T1000 (cell line): Measurements from ENCODE around the gene ADAMTS7.
A peak's percentile ranks its signal among the peaks of the same experiment; 100 is the strongest.
"Not testable (repeated sequence)": the region's sequence is repeated elsewhere in the genome, so short reads cannot be mapped to it uniquely, and the experiment has no call there.

ENCODE experiments used
- DNase-seq: peaks from one replicate; lab custom pipeline; 2025; ENCODE audit warnings: mixed read lengths; lab: John Stamatoyannopoulos, UW

ADAMTS7 gene

DNA sequence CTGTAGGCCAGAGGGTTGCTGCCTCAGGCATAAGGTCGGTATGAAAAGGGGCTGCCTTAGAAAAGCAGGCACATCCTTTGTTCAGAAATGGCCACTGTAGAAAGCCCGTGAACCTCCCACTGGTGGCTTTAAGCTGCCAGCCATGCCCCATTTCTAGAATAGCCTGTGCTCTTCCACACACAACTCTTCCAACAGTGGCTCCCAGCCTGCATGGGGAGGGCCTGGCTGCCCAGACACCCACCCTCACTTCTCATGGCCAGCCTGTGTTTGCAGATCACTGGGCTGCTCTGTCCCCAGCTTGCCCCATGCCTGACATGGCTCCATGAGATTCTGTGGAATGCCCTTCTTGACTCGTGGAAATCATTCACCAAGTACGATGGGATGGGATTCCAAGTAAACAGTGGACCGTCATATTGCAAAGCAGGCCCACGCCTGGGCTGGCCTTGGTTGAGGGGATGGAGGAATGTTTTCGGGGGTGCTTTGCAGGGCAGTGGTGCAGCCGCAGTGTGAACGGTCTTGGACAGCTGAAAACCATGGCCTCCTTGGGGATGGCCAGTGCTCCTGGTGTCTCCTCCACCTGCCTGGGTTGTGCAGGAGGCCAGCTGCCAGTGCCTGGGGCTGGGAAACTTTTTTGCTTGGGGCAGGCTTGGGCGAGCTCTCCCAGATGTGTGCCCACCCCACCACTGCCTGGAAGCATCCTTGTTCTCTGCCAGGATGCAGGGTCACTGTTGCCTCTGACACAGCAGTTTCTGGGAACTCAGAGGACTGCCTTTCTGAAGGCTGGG, 57.3 kb downstream of the ADAMTS7 start:
- DNase-seq: not testable (repeated sequence)

DNA sequence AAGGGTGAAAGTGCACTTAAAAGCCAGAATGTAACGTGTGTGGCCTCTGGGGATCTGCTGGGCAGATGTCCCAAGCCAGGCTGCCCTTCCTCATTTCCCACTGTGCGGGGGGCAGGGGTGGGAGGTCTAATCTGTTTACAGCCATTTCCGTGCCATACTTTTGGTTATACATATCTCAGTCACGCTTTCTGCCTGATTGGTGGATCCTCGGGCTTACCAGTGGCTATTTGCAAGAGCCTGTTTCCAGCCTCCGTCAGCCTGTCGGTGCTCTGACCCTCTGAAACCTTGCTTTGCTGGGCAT, 58.0 kb downstream of the ADAMTS7 start:
- DNase-seq: not testable (repeated sequence)

DNA sequence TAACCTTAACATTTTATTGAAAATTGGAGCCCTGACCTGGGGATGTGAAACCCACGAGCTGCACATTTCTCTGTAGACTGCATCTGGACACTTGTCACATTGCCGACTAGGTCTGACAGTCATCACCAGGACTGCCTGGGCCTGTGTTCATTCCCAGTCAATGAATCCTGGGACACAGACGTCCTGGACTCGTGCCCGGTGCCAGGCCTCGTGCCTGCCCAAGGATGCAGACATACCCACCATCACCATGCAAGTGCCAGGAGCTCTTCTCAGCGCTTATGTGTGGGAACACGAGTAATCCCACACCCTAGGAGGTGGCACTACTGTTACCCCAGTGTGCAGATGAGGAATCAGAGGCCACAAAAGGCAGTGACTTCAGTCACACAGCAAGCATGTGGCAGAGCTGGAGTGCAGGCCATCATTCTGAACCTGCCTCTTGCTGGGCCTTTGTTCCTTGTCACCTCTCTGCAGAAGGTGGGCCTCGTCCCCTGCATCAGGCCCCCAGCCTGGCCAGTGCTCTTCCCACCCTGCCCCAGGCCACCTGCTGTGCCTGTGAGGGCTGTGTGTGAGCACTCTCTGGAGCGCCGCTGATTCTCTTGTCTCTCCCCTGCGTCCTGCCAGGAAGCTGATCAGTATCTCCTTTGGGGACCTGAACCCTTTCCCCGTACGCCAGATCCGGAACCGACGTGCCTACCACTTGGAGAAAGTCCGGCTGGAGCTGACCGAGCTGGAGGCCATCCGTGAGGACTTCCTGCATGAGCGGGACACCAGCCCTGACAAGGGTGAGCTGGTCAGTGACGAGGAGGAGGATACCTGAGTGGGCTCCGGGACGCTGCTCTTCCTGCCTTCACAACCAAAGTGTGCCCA, 58.5 kb downstream of the ADAMTS7 start:
- DNase-seq: no peak

DNA sequence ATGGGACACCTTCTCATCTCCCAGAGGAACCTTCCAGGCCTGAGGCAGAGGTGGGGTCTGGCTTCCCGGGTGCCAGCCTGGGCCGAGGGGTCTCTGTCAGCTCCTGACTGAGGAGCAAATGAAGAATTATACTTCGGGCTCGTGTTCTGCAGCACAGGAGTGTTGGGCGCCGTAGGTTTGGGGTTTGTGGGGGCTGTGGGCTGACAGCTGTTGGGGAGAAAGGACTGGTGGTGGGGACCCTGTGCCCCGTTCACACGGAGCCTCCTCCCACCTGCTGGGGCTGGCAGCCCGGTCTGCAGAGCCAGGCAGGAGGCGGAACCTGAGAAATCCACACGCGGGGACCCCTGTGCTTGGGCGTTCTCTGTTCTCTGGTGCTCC, 59.7 kb downstream of the ADAMTS7 start:
- DNase-seq: no peak

DNA sequence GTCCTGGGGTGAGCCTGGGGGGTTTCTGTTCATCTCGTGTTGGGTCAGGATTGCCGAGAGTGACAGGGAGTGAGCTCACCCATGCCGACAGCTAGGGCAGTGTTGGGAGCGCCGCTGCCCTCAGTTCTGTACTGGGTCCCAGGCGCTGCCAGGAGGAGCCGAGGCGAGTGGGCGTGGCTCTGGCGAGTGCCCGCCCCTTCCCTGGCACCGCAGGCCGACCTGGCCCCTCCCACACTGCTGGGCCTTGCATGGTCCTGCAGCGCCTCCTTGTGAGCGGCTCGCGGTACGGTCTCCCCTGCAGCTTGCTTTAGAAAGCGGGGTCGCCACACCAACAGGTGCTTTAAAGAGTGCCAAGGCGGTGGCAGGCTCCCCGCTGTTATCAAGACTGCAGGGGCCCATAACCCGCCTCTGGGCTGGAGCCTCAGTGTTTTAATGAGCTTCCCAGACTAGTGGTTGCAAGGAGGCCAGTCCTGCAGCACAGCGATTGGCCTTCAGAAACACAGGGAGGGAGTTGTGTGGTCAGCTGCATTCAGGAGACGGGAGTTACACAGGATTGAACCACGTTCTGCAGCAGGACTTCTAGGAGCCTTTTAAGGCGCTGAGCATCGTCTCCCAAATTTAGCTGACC, 60.2 kb downstream of the ADAMTS7 start:
- peak; percentile 78 for DNase-seq

DNA sequence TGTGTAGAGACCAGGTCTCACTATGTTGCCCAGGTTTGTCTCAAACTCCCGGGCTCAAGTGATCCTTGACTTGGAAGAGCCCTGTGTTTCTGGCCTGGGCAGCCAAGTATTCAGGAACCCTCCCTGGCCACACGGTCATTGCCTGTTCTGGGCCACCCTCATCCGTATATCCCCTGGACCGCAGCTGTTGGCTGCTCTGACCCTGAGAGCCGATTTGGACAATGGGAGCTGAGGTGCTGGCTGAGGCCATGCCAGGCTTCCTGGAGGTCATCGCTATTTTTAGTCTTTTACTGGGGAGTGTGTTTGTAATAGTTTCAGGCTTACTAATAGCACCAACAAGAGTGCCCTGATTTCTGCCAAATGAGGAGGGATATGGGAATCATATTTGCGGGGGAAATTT, 60.7 kb downstream of the ADAMTS7 start:
- no peak for DNase-seq

DNA sequence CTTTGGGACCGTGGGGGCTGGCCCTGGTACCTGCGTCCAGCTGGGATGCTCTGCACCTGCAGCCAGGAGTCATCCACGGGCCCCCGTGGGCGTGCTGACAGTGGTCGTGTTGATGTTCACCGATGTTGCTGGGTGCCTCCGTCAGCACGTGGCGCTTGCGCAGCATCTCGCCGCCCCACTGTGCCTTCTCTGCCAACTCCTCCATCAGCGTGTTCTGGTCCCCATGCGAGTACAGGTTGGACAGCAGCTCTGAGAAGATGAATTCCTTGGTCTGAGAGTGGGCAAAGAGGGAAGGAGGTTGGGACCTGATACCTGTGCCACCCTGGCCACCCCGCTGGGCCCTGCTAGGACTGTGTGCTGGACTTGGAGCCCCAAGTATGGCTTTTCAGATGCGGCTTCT, 61.4 kb downstream of the ADAMTS7 start:
- no peak for DNase-seq

DNA sequence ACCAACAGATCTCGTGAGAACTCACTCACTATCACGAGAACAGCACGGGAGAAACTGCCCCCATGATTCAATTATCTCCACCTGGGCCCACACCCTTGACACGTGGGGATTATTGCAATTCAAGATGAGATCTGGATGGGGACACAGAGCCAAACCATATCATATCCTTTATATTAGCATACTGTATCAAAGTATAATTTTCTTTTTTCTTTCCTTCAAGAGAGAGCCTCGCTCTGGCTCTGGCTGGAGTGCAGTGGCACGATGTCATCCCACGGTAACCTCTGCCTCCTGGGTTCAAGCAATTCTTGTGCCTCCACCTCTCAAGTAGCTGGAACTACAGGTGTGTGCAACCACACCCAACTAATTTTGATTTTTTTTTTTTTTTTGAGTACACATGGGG, 63.4 kb downstream of the ADAMTS7 start:
- DNase-seq: not testable (repeated sequence)

DNA sequence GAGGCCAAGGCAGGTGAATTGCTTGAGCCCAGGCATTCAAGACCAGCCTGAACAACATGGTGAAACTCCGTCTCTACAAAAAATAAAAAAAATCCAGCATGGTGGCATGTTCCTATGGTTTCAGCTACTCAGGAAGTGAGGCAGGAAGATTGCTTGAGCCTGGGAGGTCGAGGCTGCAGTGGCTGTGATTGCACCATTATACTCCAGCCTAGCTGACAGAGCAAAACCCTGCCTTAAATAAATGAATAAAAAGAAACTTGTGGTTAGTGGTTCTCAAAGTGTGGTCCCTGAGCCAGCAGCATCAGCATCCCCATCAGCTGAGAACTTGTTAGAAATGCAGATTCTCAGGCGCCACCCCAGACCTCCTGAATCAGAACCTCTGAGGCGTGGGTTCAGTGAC, 69.6 kb downstream of the ADAMTS7 start:
- DNase-seq: not testable (repeated sequence)

DNA sequence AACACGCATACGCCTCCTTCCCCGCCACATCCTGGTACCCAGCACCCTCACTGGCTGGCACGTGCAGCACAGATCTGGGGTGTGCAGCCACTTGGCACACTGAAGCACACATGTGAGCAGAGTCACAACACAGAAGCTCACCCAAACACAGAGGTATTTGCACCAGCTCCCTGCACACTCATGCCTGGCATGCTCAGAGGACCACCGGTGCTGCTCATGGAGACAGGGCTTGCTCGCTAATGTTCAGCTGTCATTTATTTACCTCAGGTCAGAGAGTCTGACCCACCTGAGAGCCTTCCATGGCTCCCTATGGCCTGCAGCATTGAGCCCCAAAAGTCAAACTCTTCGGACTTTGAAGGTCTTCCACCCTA, 70.4 kb downstream of the ADAMTS7 start:
- DNase-seq: no peak

DNA sequence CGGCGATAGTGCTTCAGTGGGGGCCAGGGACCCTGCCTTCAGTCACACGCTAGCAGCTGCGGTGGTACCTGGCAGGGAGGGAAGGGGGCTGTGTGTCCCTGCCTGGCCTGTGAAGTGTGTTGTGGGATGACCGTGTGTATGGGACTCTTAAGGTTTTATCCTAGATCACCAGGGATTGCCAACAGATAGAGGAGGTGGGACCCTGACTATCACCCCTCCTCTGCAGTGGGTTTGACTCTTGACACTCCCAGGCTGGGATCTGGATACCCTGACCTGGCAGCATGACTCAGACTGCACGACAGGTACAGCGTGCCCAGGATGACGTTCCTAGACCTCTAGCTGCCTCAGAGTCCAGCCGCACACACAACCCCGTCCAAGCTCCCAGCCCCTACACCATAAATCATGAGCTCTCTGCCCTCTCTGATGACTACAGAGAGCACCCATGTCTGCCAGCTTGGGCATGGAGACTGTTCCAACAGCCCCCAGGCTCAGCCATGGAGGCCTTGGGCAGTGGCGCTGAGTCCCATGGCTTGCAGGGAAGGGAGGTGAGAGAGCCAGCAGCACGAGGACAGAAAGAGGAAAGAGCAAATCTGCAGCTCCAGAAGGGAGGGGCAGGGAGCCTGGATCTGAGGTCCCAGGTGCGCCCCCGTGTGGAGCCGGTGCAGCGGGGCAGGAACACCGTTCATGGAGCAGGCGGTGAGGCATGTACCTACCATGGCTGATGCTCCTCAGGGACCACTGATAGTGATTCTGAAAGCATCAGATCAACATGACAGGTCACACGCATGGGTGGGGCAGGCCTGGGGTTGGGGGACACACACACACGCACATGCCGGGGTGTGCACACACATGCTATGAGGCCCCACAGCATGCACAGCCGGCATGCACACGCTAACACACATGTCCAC, 71.0 kb downstream of the ADAMTS7 start:
- DNase-seq: no peak

DNA sequence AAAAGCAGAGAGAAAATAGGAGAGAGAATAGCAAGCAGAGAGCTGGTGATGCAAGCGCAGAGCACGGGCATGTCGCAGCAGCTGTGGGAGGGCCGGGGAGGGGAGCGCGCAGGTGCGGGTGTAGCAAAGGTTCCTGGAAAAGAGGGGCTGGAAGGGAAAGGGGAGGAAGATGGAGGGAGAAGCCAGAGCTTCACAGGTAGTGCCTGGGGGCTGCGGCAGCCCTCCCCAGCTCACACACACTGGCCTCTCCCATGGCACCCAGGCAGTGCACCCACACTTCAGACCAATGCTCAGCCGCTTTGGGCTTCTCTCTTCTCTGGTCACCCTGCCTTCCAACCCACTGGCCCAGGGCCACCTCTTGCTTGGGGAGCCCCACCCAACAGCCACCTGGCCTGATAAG, 72.1 kb downstream of the ADAMTS7 start:
- DNase-seq: no peak

DNA sequence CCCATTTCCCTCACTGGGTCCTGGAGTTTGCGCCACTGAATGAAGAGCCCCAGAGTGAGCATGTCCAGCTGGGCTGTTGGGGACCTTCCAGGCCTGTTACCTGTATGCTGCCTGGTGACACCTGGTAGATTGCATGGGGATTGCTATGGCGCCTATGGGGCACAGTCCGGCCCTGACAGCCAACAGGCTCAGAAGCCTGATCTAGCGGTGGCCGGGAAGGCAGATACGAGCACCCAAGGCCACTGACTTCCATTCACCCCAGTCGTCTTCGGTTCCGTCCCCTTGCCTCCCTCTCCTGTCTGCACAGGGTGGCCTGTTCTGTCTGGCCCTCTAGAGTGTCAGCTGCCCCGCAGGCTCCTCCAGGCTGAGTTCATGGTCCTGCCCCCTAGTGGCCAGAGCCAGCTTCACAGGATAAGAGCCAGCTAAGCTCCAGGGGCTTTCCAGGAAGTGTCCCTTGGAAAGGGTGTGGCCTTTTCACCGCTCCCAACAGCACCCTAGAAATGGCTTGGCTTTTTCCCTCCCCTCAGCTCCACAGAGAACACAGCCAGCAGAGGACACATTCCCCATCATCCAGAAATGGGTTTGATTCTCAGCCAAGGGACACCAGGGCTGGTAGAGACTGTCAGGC, 73.2 kb downstream of the ADAMTS7 start:
- not testable (repeated sequence) for DNase-seq

DNA sequence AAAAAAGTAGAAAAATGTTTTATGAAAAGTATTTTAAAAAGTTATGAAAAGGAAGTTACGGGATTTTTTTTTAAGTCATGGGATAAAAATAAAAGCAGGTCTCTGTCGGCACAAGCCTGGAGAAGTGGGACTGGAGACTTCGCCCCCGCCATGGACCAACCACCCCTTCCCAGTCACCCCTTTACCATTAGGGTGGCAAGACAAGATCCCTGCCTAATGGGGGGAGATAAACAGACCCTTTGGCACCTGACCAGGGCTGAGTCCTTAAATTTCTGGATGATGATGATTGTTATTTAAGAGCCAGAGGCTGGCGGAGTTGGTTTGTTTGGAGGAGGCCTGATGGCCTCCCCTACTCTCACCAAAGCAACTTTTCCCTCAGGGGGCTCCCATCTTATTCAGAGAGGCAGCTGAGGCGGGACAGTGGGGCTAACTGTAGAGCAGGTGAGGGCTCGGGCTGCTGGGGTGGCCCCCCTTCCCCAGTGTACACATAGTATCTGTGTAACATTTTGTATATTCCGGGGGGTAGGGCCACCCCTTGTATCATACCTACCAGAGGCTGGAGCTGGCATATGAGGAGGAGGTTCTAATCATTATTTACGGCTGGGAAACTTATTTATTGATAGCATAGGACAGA, 74.0 kb downstream of the ADAMTS7 start:
- DNase-seq: no peak

DNA sequence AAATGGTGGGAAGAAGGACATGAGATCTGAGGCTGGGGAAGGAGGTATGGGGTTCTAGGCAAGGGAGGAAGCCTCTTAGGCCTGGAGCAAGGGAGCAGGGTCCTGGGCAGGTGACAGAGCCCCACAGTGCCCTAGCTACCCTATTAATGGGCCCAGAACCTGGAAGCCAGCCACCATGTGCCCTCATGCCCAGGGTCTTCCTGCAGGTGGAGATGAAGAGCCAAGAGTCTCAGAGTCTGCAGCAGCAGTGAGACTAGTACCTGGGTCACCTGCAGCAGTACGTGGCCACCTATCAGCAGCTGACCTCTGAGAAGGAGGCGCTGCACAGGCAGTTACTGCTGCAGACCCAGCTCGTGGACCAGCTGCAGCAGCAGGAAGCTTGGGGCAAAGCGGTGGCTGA, 75.0 kb downstream of the ADAMTS7 start:
- DNase-seq: not testable (repeated sequence)

DNA sequence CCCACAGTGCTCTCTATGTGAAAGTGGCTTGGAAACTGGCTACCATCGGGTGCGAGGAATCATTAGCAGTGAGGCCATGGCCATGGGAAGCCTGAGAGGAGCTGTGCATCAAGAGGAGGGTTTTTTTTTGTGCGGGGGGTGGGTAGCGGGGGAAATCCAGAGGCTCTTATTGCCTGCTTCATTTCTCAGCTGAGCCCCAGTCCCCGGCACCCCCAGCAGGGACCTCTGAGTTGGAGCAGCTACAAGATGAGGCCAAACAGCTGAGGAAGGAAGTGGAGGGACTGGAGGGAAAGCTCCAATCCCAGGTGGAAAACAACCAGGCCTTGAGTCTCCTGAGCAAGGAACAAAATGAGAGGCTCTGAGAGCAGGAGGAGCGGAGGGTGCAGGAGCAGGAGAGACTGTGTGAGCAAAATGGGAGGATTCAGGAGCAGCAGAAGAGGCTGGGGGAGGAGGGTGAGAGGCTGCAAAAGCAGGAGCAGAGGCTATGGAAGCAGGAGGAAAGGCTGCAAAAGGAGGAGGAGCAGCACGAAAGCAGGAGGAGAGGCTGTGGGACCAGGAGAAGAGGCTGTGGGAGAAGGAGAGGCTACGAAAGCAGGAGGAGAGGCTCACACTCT, 76.7 kb downstream of the ADAMTS7 start:
- no peak for DNase-seq

DNA sequence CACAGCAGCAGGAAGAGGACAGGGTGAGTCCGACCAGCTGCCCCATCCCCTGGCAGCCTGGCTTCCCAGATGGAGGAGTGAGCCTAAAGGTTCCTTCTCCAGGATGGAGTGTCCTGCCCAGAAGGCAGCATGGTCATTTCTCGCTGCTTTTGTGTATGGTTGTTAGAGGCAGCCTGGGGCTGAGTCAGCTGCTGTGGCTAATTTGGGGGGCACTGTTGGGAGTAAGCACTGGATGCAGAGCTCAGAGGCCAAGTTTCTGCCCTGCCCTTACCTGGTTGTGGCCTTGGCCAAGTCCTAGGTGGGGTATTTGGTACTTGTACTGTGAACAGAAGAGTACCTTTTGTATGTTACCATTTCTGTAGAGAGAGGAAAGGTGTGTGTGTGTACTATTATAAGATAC, 78.6 kb downstream of the ADAMTS7 start:
- DNase-seq: no peak

DNA sequence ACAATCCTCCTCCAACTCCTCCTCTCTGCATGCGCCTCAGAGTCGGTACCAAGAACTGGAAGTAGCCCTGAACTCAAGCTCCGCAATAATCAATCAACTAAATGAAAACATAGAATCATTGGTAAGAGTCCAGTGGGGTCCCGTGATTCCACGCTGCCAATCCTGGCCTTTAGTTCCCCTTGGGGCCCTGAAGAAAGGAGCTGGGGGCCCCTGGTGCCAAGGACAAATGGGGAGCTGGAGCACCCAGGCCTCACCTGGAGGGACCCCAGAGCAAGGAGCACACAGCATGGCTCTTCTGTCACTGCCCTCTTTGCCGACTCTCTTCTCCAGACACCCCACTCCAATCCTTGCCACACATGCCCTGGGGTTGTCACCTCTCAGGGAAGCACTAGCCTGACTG, 80.3 kb downstream of the ADAMTS7 start:
- no peak for DNase-seq

DNA sequence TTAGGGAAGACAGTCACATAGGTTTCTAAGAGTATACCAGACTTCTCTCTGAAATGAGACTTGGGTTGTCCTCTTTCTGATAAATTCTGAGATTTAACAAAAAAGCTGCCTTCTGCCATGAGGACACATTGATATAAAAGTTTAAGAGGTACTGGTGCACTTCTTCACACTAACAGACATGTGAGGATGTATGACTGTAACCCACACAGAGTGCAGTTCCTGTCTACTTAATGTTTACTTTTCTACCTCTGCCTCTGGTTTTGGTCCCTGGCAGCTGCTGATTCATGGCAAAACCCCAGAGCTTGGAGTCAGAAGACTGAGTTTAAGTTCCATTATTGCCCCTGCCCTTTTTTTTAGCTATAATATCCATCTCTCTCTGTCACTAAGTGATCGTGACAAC, 82.8 kb downstream of the ADAMTS7 start:
- DNase-seq: not testable (repeated sequence)

DNA sequence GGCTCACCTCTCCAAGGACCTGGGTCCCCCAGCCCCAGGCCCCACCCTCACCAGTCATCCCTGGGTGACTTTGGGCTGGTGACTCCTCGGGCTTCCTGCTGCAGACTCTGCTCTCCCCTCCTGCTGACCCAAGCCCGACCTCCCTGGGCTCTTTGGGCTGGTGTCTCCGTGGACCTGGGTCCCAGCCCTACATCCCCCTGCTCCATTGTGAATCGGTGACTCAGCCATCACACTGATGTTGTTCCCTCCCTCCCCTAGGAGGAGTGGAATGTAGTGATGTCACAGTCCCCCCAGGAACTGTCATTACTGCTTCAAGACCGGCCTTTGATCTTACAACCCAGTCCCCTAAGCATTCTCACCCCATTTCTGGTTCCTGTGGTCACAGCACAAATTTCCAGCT, 83.7 kb downstream of the ADAMTS7 start:
- DNase-seq: no peak
